Renal cortex interstitium (tissue), 11 donors: ENCODE measurements around the gene ZNF615. TPM values are rescaled to one million over a fixed set of nuclear protein-coding genes. Genes with fewer than 3 reads are reported as not detected.
"Not testable (repeated sequence)": the region's sequence is repeated elsewhere in the genome, so short reads cannot be mapped to it uniquely, and the experiment has no call there.

Experiments
- DNase-seq, 11 donors: peaks; one replicate each; pipeline ENCODE4 v3.0.0-alpha.2; 2013; ENCODE audit warnings: low read depth in 9 of 11, low spot score in 4 of 11; ENCODE audit errors: extremely low read depth in 1 of 11
- polyA plus RNA-seq, 3 donors: library from polyadenylated mRNA; unstranded; fragments of 120-200 nt; gene quantifications; one replicate each; pipeline ENCODE4 v1.2.1, GENCODE V29; 2013; ENCODE audit not compliant: insufficient read length in 3 of 3

Gene ZNF615
- polyA plus RNA-seq, 3 donors: 15.7 to 19.8 (median 19.1) TPM

GRCh38 chr19:51994048-51994644 is 13.9 kb downstream of the ZNF615 start:
- no peak for DNase-seq

GRCh38 chr19:51993422-51993821 is 14.6 kb downstream of the ZNF615 start:
- DNase-seq: no peak

- peak; percentile 84 to 97 (median 93) for DNase-seq
These were observed 21.4 kb downstream of the ZNF615 start, which contains the start of gene ZNF350 for GRCh38 chr19:51986309-51987291. ZNF350 (minus strand) TSS chr19:51986840; CDS start chr19:51974360, 12,480 bp downstream.

GRCh38 chr19:51983361-51983760 is 24.6 kb downstream of the ZNF615 start:
- DNase-seq: no peak

- not testable (repeated sequence) for DNase-seq
These were observed 27.1 kb downstream of the ZNF615 start for GRCh38 chr19:51980926-51981325.

- DNase-seq: no peak
These were observed 27.8 kb downstream of the ZNF615 start for GRCh38 chr19:51980116-51980736.

GRCh38 chr19:51978882-51979281 is 29.1 kb downstream of the ZNF615 start:
- DNase-seq: no peak

- DNase-seq: no peak
These were observed 30.7 kb downstream of the ZNF615 start for GRCh38 chr19:51977346-51977745.

- no peak for DNase-seq
These were observed 31.2 kb downstream of the ZNF615 start for GRCh38 chr19:51976852-51977251.

- not testable (repeated sequence) for DNase-seq
These were observed 32.2 kb downstream of the ZNF615 start for GRCh38 chr19:51975787-51976186.

- no peak for DNase-seq
These were observed 36.4 kb downstream of the ZNF615 start for GRCh38 chr19:51971624-51972023.

GRCh38 chr19:51970718-51971117 is 37.3 kb downstream of the ZNF615 start:
- DNase-seq: no peak

- DNase-seq: no peak
These were observed 42.4 kb downstream of the ZNF615 start for GRCh38 chr19:51965583-51965982.

- peak in 1 of 11 donors; percentile 14 for DNase-seq
These were observed 47.3 kb downstream of the ZNF615 start for GRCh38 chr19:51960621-51961233.

GRCh38 chr19:51959791-51960190 is 48.2 kb downstream of the ZNF615 start:
- no peak for DNase-seq

- DNase-seq: not testable (repeated sequence)
These were observed 50.2 kb downstream of the ZNF615 start for GRCh38 chr19:51957846-51958245.

GRCh38 chr19:51948975-51949374 is 59.0 kb downstream of the ZNF615 start:
- peak in 9 of 11 donors; percentile 42 to 71 (median 64) for DNase-seq

- DNase-seq: no peak
These were observed 61.4 kb downstream of the ZNF615 start for GRCh38 chr19:51946602-51947001.
